Osteoblast (primary cell): ENCODE data around the gene RNF144B. TPM values are rescaled to one million over a fixed set of nuclear protein-coding genes. Genes with fewer than 3 reads are reported as not detected.

ENCODE experiments used
- DNase-seq: peaks from one replicate; pipeline ENCODE4 v3.0.0; 2011; ENCODE audit warnings: low spot score, mixed read lengths; ENCODE audit not compliant: insufficient read length; ENCODE audit errors: missing footprints
- H2AFZ ChIP-seq: 2 replicates; pipeline ENCODE4 v1.6.0; 2011; ENCODE audit warnings: mild to moderate bottlenecking, low read length
- H3K27ac ChIP-seq: 2 replicates; pipeline ENCODE4 v1.5.1; 2011; ENCODE audit warnings: mild to moderate bottlenecking, low read depth, low read length, moderate library complexity
- H3K27me3 ChIP-seq: 2 replicates; pipeline ENCODE4 v1.6.0; 2012; ENCODE audit warnings: mild to moderate bottlenecking, control low read depth, inconsistent platforms, low read length, moderate library complexity; ENCODE audit not compliant: insufficient read depth
- H3K36me3 ChIP-seq: 2 replicates; pipeline ENCODE4 v1.5.1; 2011; ENCODE audit warnings: mild to moderate bottlenecking, low read length, control low read depth, moderate library complexity; ENCODE audit not compliant: insufficient read depth
- H3K4me1 ChIP-seq: 2 replicates; pipeline ENCODE4 v1.5.1; 2011; ENCODE audit warnings: mild to moderate bottlenecking, low read length, control low read depth, moderate library complexity; ENCODE audit not compliant: insufficient read depth
- H3K4me2 ChIP-seq: 2 replicates; pipeline ENCODE4 v1.6.0; 2011; ENCODE audit warnings: mild to moderate bottlenecking, low read length; ENCODE audit not compliant: insufficient read depth
- H3K4me3 ChIP-seq: fragments of 200-600 bp; sonication (generic); 3 replicates; pipeline ENCODE4 v1.5.1; 2012; ENCODE audit warnings: mild to moderate bottlenecking, low read length, inconsistent platforms; ENCODE audit not compliant: insufficient read depth
- H3K79me2 ChIP-seq: 2 replicates; pipeline ENCODE4 v1.6.0; 2012; ENCODE audit warnings: mild to moderate bottlenecking, low read length, control low read depth, inconsistent platforms; ENCODE audit not compliant: insufficient read depth
- H3K9me3 ChIP-seq: 2 replicates; pipeline ENCODE4 v1.5.1; 2011; ENCODE audit warnings: low read depth, low read length, control low read depth
- H4K20me1 ChIP-seq: 2 replicates; pipeline ENCODE4 v1.6.0; 2012; ENCODE audit warnings: mild to moderate bottlenecking, low read length, control low read depth; ENCODE audit not compliant: insufficient read depth
- CTCF ChIP-seq: IDR thresholded peaks from 2 replicates; pipeline ENCODE4 v1.5.1; 2011; ENCODE audit warnings: mild to moderate bottlenecking, low read depth, low read length, moderate library complexity; ENCODE audit errors: extremely low read depth
- total RNA-seq: library from RNA; depleted of rRNA; stranded (reverse); fragments of >200 nt; gene quantifications from 2 replicates; pipeline ENCODE4 v1.2.3, GENCODE V29; 2012

RNF144B gene
- total RNA-seq, 1 donor = 5.8 TPM

- Histone ChIP-seq H4K20me1 (no peaks in the 10 kb centered on the region), H3K9me3 (no peaks in the 10 kb centered on the region), H3K36me3 (no peaks in the 10 kb centered on the region), H3K4me1 (peaks cover 2% of the 10 kb centered on the region), H2AFZ (no peak overlapping the region), H3K27me3 (no peaks in the 10 kb centered on the region), H3K4me2 (no peak overlapping the region), H3K4me3 (no peak overlapping the region), H3K79me2 (no peaks in the 10 kb centered on the region), H3K27ac (no peak overlapping the region)
- TF ChIP-seq CTCF = no peak
- DNase-seq = no peak
Observed at GRCh38 chr6:18350271-18350670, 36.9 kb upstream of the RNF144B start.

GRCh38 chr6:18350712-18351111 is 36.4 kb upstream of the RNF144B start:
- Histone ChIP-seq H4K20me1 (no peaks in the 10 kb centered on the region), H3K4me3 (no peak overlapping the region), H2AFZ (no peak overlapping the region), H3K79me2 (no peaks in the 10 kb centered on the region), H3K4me1 (peaks cover 2% of the 10 kb centered on the region), H3K4me2 (no peak overlapping the region), H3K27ac (no peak overlapping the region), H3K9me3 (no peaks in the 10 kb centered on the region), H3K36me3 (no peaks in the 10 kb centered on the region), H3K27me3 (no peaks in the 10 kb centered on the region)
- no peak for TF ChIP-seq CTCF
- DNase-seq = no peak

GRCh38 chr6:18352001-18352400 is 35.1 kb upstream of the RNF144B start:
- Histone ChIP-seq H3K36me3 (no peaks in the 10 kb centered on the region), H3K27me3 (no peaks in the 10 kb centered on the region), H4K20me1 (no peaks in the 10 kb centered on the region), H3K4me3 (no peak overlapping the region), H3K9me3 (no peaks in the 10 kb centered on the region), H2AFZ (no peak overlapping the region), H3K4me2 (no peak overlapping the region), H3K4me1 (peaks cover 2% of the 10 kb centered on the region), H3K27ac (no peak overlapping the region), H3K79me2 (no peaks in the 10 kb centered on the region)
- TF ChIP-seq CTCF = no peak
- DNase-seq = no peak

GRCh38 chr6:18352842-18353241 is 34.3 kb upstream of the RNF144B start:
- H3K4me1 ChIP-seq = no peaks in the 10 kb centered on the region
- no peak overlapping the region for H3K4me2 ChIP-seq
- H3K9me3 ChIP-seq = no peaks in the 10 kb centered on the region
- DNase-seq = no peak
- no peak overlapping the region for H3K4me3 ChIP-seq
- H4K20me1 ChIP-seq = no peaks in the 10 kb centered on the region
- no peaks in the 10 kb centered on the region for H3K79me2 ChIP-seq
- H3K27ac ChIP-seq = no peak overlapping the region
- no peaks in the 10 kb centered on the region for H3K27me3 ChIP-seq
- H3K36me3 ChIP-seq = no peaks in the 10 kb centered on the region
- no peak for TF ChIP-seq CTCF
- no peak overlapping the region for H2AFZ ChIP-seq
